SK-N-SH treated with all-trans-retinoic acid at 6 μM for 48 hours (cell line): ENCODE measurements around the gene EXOC3.

ENCODE experiments used
- CREB5 ChIP-seq: fragments of 250-450 bp; sonication (Bioruptor Pico); IDR thresholded peaks from 2 replicates; pipeline ENCODE4 v1.5.1; 2020; ENCODE audit warnings: low read depth, mild to moderate bottlenecking, moderate library complexity
- ESRRG ChIP-seq: fragments of 250-450 bp; sonication (Bioruptor Pico); IDR thresholded peaks from 2 replicates; pipeline ENCODE4 v1.6.1; 2021; ENCODE audit warnings: mild to moderate bottlenecking
- OSR1 ChIP-seq: fragments of 250-450 bp; sonication (Bioruptor Pico); IDR thresholded peaks from 2 replicates; pipeline ENCODE4 v1.8.0; 2022; ENCODE audit warnings: moderate library complexity, mild to moderate bottlenecking, inconsistent platforms
- PATZ1 ChIP-seq: fragments of 250-450 bp; sonication (Bioruptor Pico); IDR thresholded peaks from 2 replicates; pipeline ENCODE4 v1.8.0; 2020; ENCODE audit warnings: mild to moderate bottlenecking, moderate library complexity, borderline replicate concordance
- PPARA ChIP-seq: fragments of 250-450 bp; sonication (Bioruptor Pico); IDR thresholded peaks from 2 replicates; pipeline ENCODE4 v1.5.0; 2020; ENCODE audit warnings: mild to moderate bottlenecking, borderline replicate concordance
- RARB ChIP-seq: fragments of 250-450 bp; sonication (Bioruptor Pico); IDR thresholded peaks from 2 replicates; pipeline ENCODE4 v1.8.0; 2021; ENCODE audit warnings: mild to moderate bottlenecking, moderate library complexity
- TOX ChIP-seq: fragments of 250-450 bp; sonication (Bioruptor Pico); IDR thresholded peaks from 2 replicates; pipeline ENCODE4 v1.8.0; 2021; ENCODE audit warnings: mild to moderate bottlenecking, moderate library complexity, borderline replicate concordance
- ZC3H10 ChIP-seq: fragments of 250-450 bp; sonication (Bioruptor Pico); IDR thresholded peaks from 2 replicates; pipeline ENCODE4 v1.5.1; 2021; ENCODE audit warnings: mild to moderate bottlenecking, moderate library complexity
- ZFP3 ChIP-seq: fragments of 250-450 bp; sonication (Bioruptor Pico); IDR thresholded peaks from 2 replicates; pipeline ENCODE4 v1.5.0; 2020; ENCODE audit warnings: mild to moderate bottlenecking, moderate library complexity
- ZFP30 ChIP-seq: fragments of 450-650 bp; formaldehyde crosslinking; IDR thresholded peaks from 2 replicates; pipeline ENCODE4 v1.5.0; 2022; ENCODE audit warnings: mild to moderate bottlenecking, moderate library complexity
- ZNF565 ChIP-seq: fragments of 450-650 bp; formaldehyde crosslinking; conservative IDR thresholded peaks from 2 replicates; pipeline ENCODE4 v1.5.0; 2020; ENCODE audit warnings: low read depth, mild to moderate bottlenecking, moderate library complexity
- ZNF8 ChIP-seq: fragments of 450-650 bp; formaldehyde crosslinking; IDR thresholded peaks from 2 replicates; pipeline ENCODE4 v1.5.0; 2020; ENCODE audit warnings: mild to moderate bottlenecking, moderate library complexity

- TF ChIP-seq PATZ1 (no peak), ZFP3 (no peak), OSR1 (CRISPR knock-in tag) (no peak), TOX (CRISPR knock-in tag) (no peak), ZC3H10 (CRISPR knock-in tag) (no peak), CREB5 (no peak), PPARA (CRISPR knock-in tag) (no peak), ZNF8 (CRISPR knock-in tag) (no peak), RARB (CRISPR knock-in tag) (no peak), ZFP30 (CRISPR knock-in tag) (no peak), ZNF565 (CRISPR knock-in tag) (no peak), ESRRG (CRISPR knock-in tag) (no peak)
Measured at GRCh38 chr5:472076-472655, 29.2 kb downstream of the EXOC3 start.
